ENCODE measurements around the gene CMSS1.

CMSS1 gene

DNA sequence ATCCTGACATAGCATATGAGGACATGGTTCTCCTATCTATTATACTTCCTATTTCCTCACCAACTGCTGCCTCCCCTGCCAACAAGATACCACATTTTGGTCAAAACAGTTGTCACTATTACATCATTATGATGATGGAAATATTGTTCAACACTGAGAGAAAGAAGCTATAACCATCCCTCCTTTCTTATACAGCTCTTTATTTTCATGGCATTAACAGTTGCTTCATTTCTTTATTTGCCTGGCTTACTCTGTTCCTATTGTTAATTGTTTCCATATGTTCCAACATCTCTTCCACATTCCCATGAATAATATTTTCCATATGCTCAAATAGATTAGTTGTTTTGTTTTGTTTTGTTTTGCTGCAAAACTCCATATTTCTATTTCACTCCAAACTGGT, 337.5 kb downstream of the CMSS1 start:
- H3K9me3 ChIP-seq (ENCODE audit: control insufficient read depth in 1 of 2, low read length in 2 of 2) = peaks cover 4 to 6% of the 10 kb centered on the region in 2 donors
- no peaks in the 10 kb centered on the region for H3K27me3 ChIP-seq (ENCODE audit: low read depth, low read length)
- no peaks in the 10 kb centered on the region for H3K36me3 ChIP-seq (ENCODE audit: control insufficient read depth in 1 of 2, insufficient read depth in 2 of 2, low read length in 2 of 2)
- no peak overlapping the region for H3K4me3 ChIP-seq (ENCODE audit: low read depth in 1 of 2, low read length in 2 of 2)
- peaks cover 0 to 13% of the 10 kb centered on the region in 2 donors for H3K4me1 ChIP-seq (ENCODE audit: control insufficient read depth in 1 of 2, insufficient read depth in 2 of 2, low read length in 2 of 2)
- no peak overlapping the region for H3K27ac ChIP-seq (ENCODE audit: low read length)

DNA sequence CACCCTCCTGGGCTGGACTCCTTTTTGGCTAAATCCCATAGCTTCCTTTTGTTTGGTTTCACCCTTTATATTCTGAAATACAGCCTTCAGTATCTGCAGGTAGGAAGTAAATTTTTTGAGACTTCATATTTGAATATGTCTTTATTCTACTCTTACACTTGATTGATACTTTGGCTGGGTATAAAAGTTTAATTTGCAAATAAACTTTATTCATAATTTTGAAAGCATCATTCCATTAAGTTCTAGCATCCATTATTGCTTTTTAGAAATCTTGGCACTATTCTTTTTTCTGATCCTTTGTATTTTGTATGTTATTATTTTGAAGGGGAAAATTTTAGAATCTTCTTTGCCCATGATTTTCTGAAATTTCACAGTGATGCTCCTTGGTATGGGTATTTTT, 337.9 kb downstream of the CMSS1 start:
- no peak overlapping the region for H3K27ac ChIP-seq (ENCODE audit: low read length)
- H3K27me3 ChIP-seq (ENCODE audit: low read depth, low read length) = no peaks in the 10 kb centered on the region
- peaks cover 0 to 17% of the 10 kb centered on the region in 2 donors for H3K4me1 ChIP-seq (ENCODE audit: control insufficient read depth in 1 of 2, insufficient read depth in 2 of 2, low read length in 2 of 2)
- no peak overlapping the region for H3K4me3 ChIP-seq (ENCODE audit: low read depth in 1 of 2, low read length in 2 of 2)
- H3K9me3 ChIP-seq (ENCODE audit: control insufficient read depth in 1 of 2, low read length in 2 of 2) = peaks cover 4 to 6% of the 10 kb centered on the region in 2 donors
- H3K36me3 ChIP-seq (ENCODE audit: control insufficient read depth in 1 of 2, insufficient read depth in 2 of 2, low read length in 2 of 2) = no peaks in the 10 kb centered on the region

DNA sequence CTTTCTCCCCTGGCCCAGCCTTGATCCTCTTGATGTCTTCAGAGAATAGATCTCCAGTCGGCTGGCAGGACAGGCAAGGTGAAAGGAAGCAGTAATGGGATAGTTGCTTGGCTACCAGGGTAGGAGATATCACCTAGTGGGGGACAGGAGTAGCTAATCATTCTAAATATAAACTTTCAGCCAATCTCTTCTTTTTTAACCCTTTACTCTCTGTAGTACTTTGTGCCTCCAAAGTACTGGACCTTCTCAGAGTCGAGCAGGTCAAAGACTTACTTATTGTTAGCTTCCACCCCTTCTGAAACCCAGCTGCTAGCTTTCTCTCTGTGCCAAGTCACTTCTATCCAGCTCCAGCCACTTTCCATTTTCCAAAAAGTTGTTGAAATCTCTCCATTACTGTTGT, 340.0 kb downstream of the CMSS1 start:
- Histone ChIP-seq H3K36me3 (ENCODE audit: control insufficient read depth in 1 of 2, insufficient read depth in 2 of 2, low read length in 2 of 2) (no peaks in the 10 kb centered on the region), H3K9me3 (ENCODE audit: control insufficient read depth in 1 of 2, low read length in 2 of 2) (peaks cover 4 to 6% of the 10 kb centered on the region in 2 donors), H3K4me3 (ENCODE audit: low read depth in 1 of 2, low read length in 2 of 2) (no peak overlapping the region), H3K27me3 (ENCODE audit: low read depth, low read length) (no peaks in the 10 kb centered on the region), H3K27ac (ENCODE audit: low read length) (no peak overlapping the region), H3K4me1 (ENCODE audit: control insufficient read depth in 1 of 2, insufficient read depth in 2 of 2, low read length in 2 of 2) (peaks cover 0 to 15% of the 10 kb centered on the region in 2 donors)

DNA sequence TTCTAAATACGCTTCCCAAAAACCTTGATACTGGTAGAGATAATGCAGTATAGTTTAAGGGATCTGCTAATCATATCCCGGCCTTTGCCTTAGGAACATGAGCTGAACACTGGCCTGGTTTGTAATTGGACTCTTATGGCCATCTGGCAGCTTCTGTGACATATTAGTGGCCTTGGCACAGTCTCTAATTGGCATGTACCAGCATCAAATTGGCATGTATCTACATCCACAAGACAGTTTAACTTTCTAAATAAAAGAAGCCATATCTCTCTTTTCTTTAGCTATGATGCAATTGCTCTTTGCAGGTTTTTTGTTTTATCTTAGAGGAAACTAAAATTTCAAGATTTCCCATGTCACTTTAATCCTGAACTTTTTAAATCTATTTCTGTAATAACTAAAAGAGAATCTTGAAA, 341.3 kb downstream of the CMSS1 start:
- H3K4me1 ChIP-seq (ENCODE audit: control insufficient read depth in 1 of 2, insufficient read depth in 2 of 2, low read length in 2 of 2) = peaks cover 0 to 18% of the 10 kb centered on the region in 2 donors
- no peaks in the 10 kb centered on the region for H3K27me3 ChIP-seq (ENCODE audit: low read depth, low read length)
- H3K9me3 ChIP-seq (ENCODE audit: control insufficient read depth in 1 of 2, low read length in 2 of 2) = peaks cover 4 to 6% of the 10 kb centered on the region in 2 donors
- H3K27ac ChIP-seq (ENCODE audit: low read length) = peak overlapping the region; percentile 19
- H3K36me3 ChIP-seq (ENCODE audit: control insufficient read depth in 1 of 2, insufficient read depth in 2 of 2, low read length in 2 of 2) = no peaks in the 10 kb centered on the region
- no peak overlapping the region for H3K4me3 ChIP-seq (ENCODE audit: low read depth in 1 of 2, low read length in 2 of 2)

DNA sequence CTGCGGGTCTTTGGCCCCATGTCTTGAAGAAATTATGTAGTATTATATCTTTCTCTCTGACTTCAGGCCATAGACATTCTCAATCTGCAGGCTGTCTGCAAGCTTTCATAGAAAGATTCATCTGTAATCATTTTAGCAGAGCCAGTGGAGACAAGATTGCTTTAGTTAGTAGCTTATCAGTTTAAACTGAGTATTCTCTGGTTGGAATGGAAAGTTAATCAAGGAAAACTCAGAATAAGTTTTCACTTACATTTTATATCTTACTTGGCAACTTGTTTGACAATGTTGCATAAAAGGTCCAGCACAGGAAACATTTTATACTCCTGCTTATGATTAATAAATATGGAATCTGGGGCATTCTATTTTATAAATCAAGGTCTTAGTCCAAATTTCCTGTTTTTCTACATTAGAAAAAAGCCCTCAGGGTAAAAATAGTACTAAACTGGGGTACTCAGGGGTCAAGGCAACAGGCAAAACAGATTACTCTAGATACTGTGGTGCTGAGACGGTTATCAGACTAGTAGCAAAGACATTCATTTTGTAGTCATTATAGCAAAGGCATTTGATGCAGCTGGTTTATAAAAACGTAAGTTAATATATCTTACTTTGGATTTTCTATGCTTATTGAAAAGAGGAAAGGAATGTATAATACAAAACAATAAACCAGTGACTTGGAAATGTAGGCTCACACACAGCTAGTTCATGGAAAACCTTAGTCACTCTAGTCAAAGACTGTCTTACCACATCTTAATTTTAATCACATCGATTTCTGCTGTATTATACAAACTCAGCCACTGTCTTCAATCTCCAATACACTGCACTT, 341.9 kb downstream of the CMSS1 start:
- Histone ChIP-seq H3K4me1 (ENCODE audit: control insufficient read depth in 1 of 2, insufficient read depth in 2 of 2, low read length in 2 of 2) (peaks cover 0 to 19% of the 10 kb centered on the region in 2 donors), H3K36me3 (ENCODE audit: control insufficient read depth in 1 of 2, insufficient read depth in 2 of 2, low read length in 2 of 2) (no peaks in the 10 kb centered on the region), H3K9me3 (ENCODE audit: control insufficient read depth in 1 of 2, low read length in 2 of 2) (peaks cover 4 to 6% of the 10 kb centered on the region in 2 donors), H3K27me3 (ENCODE audit: low read depth, low read length) (no peaks in the 10 kb centered on the region), H3K4me3 (ENCODE audit: low read depth in 1 of 2, low read length in 2 of 2) (no peak overlapping the region), H3K27ac (ENCODE audit: low read length) (peak overlapping the region; percentile 20)

DNA sequence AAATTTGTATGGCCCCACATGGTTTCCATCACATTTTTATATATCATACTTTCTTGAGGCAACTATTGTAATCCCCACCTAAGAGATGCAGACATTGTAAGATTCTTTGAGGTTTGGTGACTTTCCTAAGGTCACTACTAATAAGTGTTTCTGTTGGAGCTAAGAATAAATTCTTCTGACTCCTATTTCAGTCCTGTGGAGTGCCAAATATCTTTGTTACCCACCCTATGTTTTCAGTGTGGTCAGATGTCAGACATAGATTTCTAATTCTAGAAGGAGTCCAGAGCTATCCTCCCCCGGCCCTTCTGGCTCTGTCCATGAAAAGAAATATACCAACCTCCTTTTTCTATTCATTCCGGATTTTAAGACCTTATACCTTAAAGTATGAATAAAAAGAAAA, 342.9 kb downstream of the CMSS1 start:
- Histone ChIP-seq H3K4me3 (ENCODE audit: low read depth in 1 of 2, low read length in 2 of 2) (no peak overlapping the region), H3K27me3 (ENCODE audit: low read depth, low read length) (no peaks in the 10 kb centered on the region), H3K4me1 (ENCODE audit: control insufficient read depth in 1 of 2, insufficient read depth in 2 of 2, low read length in 2 of 2) (peaks cover 0 to 19% of the 10 kb centered on the region in 2 donors), H3K9me3 (ENCODE audit: control insufficient read depth in 1 of 2, low read length in 2 of 2) (peaks cover 0 to under 1% of the 10 kb centered on the region in 2 donors), H3K36me3 (ENCODE audit: control insufficient read depth in 1 of 2, insufficient read depth in 2 of 2, low read length in 2 of 2) (no peaks in the 10 kb centered on the region), H3K27ac (ENCODE audit: low read length) (peak overlapping the region; percentile 20)

DNA sequence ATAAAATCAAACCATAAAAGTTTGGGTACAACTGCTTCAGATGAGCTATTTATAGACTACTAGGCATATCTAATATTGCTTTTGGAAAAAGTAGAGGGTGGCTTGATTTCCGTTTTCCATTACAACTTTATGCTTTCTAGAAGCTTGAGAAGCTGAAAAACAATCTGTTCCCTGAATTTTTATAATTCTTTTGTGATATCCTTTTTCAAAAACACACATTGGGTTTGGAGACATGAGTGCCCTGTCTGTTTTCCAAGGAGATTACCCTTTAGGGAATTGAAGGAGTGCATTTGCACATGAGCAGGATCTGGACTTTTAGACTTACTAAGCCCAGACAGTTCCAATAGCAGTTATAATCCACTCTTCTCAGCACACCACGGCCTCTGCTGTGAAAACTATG, 346.1 kb downstream of the CMSS1 start:
- Histone ChIP-seq H3K27me3 (ENCODE audit: low read depth, low read length) (no peaks in the 10 kb centered on the region), H3K4me1 (ENCODE audit: control insufficient read depth in 1 of 2, insufficient read depth in 2 of 2, low read length in 2 of 2) (peaks cover 0 to 19% of the 10 kb centered on the region in 2 donors), H3K9me3 (ENCODE audit: control insufficient read depth in 1 of 2, low read length in 2 of 2) (no peaks in the 10 kb centered on the region), H3K4me3 (ENCODE audit: low read depth in 1 of 2, low read length in 2 of 2) (no peak overlapping the region), H3K36me3 (ENCODE audit: control insufficient read depth in 1 of 2, insufficient read depth in 2 of 2, low read length in 2 of 2) (no peaks in the 10 kb centered on the region), H3K27ac (ENCODE audit: low read length) (no peak overlapping the region)

DNA sequence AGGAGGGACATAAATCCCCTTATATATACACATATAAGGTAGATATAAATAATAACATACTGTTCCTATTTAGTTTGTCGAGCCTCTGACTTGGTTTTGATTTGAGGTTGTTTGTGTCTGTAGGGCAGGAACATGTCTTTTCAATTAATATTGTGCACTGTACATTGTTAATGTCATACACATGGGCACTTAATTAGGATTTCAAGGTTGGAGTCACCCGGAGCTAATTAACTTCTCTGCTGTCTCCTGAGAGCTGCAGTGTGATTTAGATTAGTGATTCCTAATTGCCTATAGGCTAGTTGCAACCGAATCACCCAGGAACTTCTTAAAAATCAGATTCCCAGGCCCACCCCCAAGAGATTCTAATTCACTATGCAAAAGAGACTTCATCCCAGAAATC, 347.1 kb downstream of the CMSS1 start:
- no peak overlapping the region for H3K27ac ChIP-seq (ENCODE audit: low read length)
- H3K4me1 ChIP-seq (ENCODE audit: control insufficient read depth in 1 of 2, insufficient read depth in 2 of 2, low read length in 2 of 2) = peaks cover 0 to 24% of the 10 kb centered on the region in 2 donors
- no peaks in the 10 kb centered on the region for H3K36me3 ChIP-seq (ENCODE audit: control insufficient read depth in 1 of 2, insufficient read depth in 2 of 2, low read length in 2 of 2)
- no peak overlapping the region for H3K4me3 ChIP-seq (ENCODE audit: low read depth in 1 of 2, low read length in 2 of 2)
- no peaks in the 10 kb centered on the region for H3K27me3 ChIP-seq (ENCODE audit: low read depth, low read length)
- no peaks in the 10 kb centered on the region for H3K9me3 ChIP-seq (ENCODE audit: control insufficient read depth in 1 of 2, low read length in 2 of 2)

DNA sequence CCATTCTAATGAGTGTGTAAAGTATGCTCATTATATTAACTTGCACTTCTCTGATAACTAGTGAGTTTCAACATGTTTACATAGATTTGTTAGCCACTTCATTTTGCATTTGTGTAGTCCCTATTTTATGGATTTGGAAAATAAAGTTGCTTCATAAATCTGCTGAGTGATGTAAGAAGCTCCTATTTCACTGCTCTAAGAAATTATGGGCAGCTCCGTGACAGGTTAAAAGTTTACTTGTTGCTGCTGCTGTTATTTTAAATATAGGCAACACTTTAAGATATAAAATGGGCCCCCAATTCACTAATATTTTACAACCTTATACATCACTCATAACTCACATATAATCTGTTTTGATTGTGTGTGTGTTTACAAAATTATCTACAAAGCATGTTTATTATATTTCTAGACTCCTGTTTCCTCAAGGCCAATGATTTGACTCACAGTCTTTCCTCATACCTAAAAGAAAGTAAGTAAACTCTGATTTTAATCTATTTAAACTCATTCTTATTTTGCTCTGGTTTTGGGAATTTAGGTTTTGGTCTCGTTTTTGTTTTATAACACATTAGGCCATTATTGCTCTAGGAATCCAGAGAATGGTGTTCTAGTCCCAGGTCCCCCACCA, 348.4 kb downstream of the CMSS1 start:
- Histone ChIP-seq H3K36me3 (ENCODE audit: control insufficient read depth in 1 of 2, insufficient read depth in 2 of 2, low read length in 2 of 2) (no peaks in the 10 kb centered on the region), H3K4me3 (ENCODE audit: low read depth in 1 of 2, low read length in 2 of 2) (no peak overlapping the region), H3K4me1 (ENCODE audit: control insufficient read depth in 1 of 2, insufficient read depth in 2 of 2, low read length in 2 of 2) (peaks cover 0 to 13% of the 10 kb centered on the region in 2 donors), H3K9me3 (ENCODE audit: control insufficient read depth in 1 of 2, low read length in 2 of 2) (no peaks in the 10 kb centered on the region), H3K27ac (ENCODE audit: low read length) (no peak overlapping the region), H3K27me3 (ENCODE audit: low read depth, low read length) (no peaks in the 10 kb centered on the region)

DNA sequence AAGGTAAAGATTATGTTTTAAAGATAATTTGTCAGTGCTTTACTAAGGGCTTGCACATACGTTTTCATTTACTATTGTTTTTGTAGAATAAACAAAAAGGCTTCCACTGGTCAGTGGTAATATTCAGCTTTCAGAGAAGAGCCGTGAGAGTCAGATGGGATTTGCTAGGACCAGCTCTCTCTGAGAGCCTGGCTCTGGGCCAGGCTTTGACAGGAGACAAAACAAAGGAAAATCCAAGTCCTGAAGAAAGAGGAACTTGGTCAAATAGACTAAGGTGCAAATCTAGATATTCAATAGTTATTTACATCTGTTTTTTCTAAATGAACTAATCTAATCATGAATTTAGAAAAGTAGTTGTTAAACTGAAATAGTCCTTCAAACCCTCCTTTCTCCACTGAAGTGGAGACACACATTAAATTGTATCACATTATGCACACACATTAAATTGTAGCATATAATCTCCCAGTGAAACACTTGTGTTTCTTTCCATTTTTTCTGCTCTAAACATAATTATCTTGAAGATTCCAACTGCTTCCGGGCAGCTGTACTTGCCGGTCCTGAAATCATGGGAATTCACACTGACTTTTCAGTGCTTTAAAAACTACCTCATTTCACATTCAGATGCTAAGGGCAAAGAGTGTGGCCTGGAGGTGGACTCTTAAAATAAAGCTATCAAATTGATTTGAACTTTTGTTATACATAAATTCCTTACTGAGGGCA, 351.7 kb downstream of the CMSS1 start:
- peaks cover 0 to 5% of the 10 kb centered on the region in 2 donors for H3K4me1 ChIP-seq (ENCODE audit: control insufficient read depth in 1 of 2, insufficient read depth in 2 of 2, low read length in 2 of 2)
- no peak overlapping the region for H3K27ac ChIP-seq (ENCODE audit: low read length)

DNA sequence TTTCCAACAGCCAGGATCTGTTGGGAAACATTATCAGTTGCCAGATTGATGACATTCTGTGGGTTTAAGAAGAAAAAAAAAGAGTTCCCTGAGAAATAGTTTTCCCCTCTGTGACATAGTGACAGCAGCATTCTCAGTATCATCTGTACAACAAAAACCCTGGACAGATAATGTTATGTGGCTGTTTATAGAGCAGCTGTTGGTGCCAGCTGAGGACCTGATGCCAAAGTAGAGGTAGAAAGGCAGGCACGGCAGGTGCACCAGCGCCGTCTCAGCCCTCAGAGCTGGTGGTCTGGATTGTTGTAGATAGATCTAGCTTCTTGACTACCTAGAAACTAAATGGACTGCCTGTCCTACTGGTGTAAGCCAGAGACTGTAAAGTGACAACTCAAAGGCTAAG, 352.8 kb downstream of the CMSS1 start:
- Histone ChIP-seq H3K36me3 (ENCODE audit: control insufficient read depth in 1 of 2, insufficient read depth in 2 of 2, low read length in 2 of 2) (no peaks in the 10 kb centered on the region), H3K27me3 (ENCODE audit: low read depth, low read length) (no peaks in the 10 kb centered on the region), H3K4me3 (ENCODE audit: low read depth in 1 of 2, low read length in 2 of 2) (no peak overlapping the region), H3K9me3 (ENCODE audit: control insufficient read depth in 1 of 2, low read length in 2 of 2) (no peaks in the 10 kb centered on the region), H3K27ac (ENCODE audit: low read length) (no peak overlapping the region), H3K4me1 (ENCODE audit: control insufficient read depth in 1 of 2, insufficient read depth in 2 of 2, low read length in 2 of 2) (peaks cover 0 to 5% of the 10 kb centered on the region in 2 donors)

More for the DNA sequence above, 351.7 kb downstream of the CMSS1 start:
- H3K27me3 ChIP-seq (ENCODE audit: low read depth, low read length) = no peaks in the 10 kb centered on the region
- H3K4me3 ChIP-seq (ENCODE audit: low read depth in 1 of 2, low read length in 2 of 2) = no peak overlapping the region
- no peaks in the 10 kb centered on the region for H3K36me3 ChIP-seq (ENCODE audit: control insufficient read depth in 1 of 2, insufficient read depth in 2 of 2, low read length in 2 of 2)
- no peaks in the 10 kb centered on the region for H3K9me3 ChIP-seq (ENCODE audit: control insufficient read depth in 1 of 2, low read length in 2 of 2)
